Measurements from ENCODE around the gene ZBP1.
A peak's percentile ranks its signal among the peaks of the same experiment; 100 is the strongest.

Gene ZBP1

DNA sequence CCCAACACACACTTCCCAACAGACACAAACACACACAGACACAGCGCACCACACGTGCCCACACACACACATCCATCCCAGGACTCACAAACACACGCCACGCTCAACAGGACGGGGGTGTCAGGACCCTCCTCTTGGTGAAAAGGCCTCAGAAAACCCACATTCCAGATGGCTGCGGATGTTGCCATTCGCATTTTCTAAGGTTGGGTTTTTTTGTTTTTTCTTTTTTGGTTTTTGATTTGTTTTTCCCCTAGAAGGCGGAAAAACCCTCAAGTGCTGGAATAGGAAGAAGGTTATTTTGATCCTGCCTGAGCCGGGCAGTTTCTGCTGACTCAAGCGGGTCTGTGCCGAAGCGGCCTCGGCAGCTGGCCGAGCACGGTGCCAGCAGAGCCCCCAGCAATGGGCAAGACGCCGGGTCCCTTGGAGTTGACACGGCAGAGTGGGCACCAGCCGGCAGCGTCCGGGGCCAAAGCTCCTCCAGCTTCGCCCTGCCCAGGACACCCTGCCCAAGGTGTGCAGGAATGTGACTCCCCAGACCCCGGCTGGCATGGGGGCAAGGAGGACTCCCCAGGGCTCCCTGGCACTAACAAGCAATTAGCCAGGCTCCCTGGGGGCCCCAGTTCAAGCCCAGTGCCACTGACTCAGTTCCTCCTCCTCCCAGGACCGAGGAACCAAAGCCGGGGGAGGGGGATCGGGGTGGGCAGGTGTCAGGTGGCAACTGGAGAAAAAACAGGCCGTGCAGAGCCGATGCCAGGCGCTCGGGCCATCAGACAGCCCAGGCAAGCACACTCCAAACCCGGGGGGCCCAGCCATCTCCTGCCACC is 40.9 kb upstream of the ZBP1 start:
- Mint-ChIP-seq H3K4me1 (ENCODE audit: low read depth) (peaks cover 20% of the 10 kb centered on the region), H3K4me3 (no peak overlapping the region), H3K27me3 (no peaks in the 10 kb centered on the region)

DNA sequence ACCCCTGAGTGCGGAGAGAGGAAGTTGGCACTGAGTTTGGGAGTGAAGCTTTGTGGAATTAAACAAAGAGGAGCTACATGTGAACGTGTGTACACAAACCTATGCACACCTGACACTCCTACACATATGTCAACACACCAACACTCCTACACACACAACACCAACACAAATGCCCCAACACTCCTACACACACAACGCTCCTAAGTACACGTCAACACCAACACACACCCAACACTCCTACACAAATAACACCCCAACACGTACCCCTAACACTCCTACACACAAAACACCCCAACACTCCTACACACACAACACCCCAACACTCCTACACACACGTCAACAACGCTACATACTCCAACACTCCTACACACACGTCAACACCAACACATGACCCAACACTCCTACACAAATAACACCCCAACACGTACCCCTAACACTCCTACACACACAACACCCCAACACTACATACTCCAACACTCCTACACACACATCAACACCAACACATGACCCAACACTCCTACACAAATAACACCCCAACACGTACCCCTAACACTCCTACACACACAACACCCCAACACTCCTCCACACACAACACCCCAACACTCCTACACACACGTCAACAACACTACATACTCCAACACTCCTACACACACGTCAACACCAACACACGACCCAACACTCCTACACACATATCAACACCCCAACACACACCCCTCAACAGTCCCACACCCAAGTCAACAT is 40.1 kb upstream of the ZBP1 start:
- H3K27me3 Mint-ChIP-seq = no peaks in the 10 kb centered on the region
- H3K4me3 Mint-ChIP-seq = no peak overlapping the region
- no peaks in the 10 kb centered on the region for H3K36me3 Mint-ChIP-seq (ENCODE audit: low read depth)
- no peak overlapping the region for H3K27ac Mint-ChIP-seq
- peaks cover 6% of the 10 kb centered on the region for H3K9me3 Mint-ChIP-seq
- peaks cover 20% of the 10 kb centered on the region for H3K4me1 Mint-ChIP-seq (ENCODE audit: low read depth)

More for the DNA sequence above, 40.9 kb upstream of the ZBP1 start:
- Mint-ChIP-seq H3K27ac (no peak overlapping the region), H3K9me3 (peaks cover 6% of the 10 kb centered on the region), H3K36me3 (ENCODE audit: low read depth) (no peaks in the 10 kb centered on the region)

DNA sequence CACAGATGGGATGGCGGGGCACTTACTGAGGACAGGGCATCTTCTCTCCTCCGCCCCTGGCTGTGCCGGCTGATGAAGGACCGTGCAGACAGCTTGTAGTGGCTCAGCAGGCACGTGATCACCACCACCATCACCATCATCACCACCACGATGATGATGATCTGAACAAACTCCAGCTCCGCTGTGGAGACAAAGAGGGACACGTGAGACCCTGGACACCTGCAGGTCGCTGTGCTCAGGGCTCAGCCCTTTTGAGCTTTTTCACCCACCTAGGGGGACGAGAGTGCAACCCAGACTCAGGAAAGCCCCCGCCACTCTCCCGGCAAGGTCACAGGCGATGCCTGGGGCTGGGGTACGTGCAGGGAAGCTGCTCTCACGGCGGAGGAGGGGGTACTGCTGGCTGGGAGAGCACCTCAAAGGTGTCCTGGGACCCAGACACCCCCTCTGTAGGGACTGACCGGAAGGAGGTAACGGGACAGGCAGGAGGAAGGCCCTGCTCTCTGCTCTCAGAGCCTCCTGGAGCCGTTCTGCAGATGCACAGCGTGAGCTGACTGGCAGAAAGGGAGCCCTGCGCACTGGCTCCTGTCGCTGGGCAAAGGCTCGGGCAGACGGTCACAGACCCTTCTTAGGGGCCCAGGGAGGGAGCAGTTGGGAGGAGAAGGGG is 39.4 kb upstream of the ZBP1 start:
- H3K27me3 Mint-ChIP-seq = no peaks in the 10 kb centered on the region
- no peak overlapping the region for H3K27ac Mint-ChIP-seq

DNA sequence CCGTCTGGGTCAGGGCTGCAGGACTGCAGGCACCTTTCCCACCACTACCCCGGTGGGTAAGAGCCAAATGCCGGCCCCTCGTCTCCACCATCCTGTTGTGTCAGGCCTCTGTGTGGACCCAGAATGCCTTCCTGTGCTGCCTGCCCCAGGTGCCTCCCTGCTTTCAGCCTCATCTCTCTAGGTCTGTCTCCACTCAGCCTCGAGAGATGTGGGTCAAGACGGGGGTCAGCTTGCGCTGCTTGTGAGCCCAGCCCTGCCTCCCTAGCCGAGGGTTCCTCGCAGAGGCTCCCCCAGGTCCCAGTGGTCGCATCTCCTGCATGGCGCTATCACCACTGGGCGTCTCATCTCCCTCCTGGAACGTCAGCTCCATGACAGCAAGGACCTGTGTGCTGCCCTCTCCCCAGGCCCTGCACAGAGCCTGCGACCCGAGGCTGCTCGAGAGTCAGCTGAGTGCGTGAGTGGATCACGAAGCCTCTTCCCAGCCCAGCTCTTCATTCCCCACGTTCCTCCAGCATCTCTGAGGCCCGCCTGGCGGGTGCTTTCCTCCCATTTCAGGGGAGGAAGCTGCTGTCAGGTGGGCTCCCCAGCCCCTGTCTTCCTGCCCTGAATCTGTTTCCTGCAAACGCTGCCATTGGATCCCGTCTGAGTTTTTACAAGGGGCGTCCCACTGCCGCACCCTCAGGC is 38.7 kb upstream of the ZBP1 start:
- peaks cover 6% of the 10 kb centered on the region for H3K9me3 Mint-ChIP-seq
- no peaks in the 10 kb centered on the region for H3K27me3 Mint-ChIP-seq
- H3K36me3 Mint-ChIP-seq (ENCODE audit: low read depth) = no peaks in the 10 kb centered on the region
- no peak overlapping the region for H3K27ac Mint-ChIP-seq
- H3K4me1 Mint-ChIP-seq (ENCODE audit: low read depth) = peaks cover 20% of the 10 kb centered on the region
- H3K4me3 Mint-ChIP-seq = no peak overlapping the region

More for the DNA sequence above, 39.4 kb upstream of the ZBP1 start:
- Mint-ChIP-seq H3K4me1 (ENCODE audit: low read depth) (peaks cover 20% of the 10 kb centered on the region), H3K4me3 (no peak overlapping the region), H3K36me3 (ENCODE audit: low read depth) (no peaks in the 10 kb centered on the region), H3K9me3 (peaks cover 6% of the 10 kb centered on the region)

DNA sequence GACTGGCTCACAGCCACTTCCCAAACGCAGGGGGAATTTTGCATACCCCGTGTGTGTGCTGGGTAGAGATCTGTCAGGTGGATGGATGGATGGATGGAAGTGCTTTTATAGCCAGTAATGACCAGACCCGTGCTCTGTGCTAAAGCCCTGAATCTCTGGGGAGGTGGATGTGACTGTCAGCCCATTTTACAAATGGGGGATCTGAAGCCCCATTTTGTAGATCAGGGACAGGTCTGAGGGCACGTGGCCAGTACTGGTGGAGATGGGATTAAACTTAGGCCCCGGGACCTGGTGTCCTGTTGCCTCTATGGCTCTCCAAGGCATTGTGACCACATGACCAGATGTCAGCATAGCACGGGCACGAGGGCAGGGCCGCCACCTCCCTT is 38.2 kb upstream of the ZBP1 start:
- H3K27me3 Mint-ChIP-seq = no peaks in the 10 kb centered on the region
- H3K4me1 Mint-ChIP-seq (ENCODE audit: low read depth) = peaks cover 20% of the 10 kb centered on the region
- no peaks in the 10 kb centered on the region for H3K36me3 Mint-ChIP-seq (ENCODE audit: low read depth)
- no peak overlapping the region for H3K4me3 Mint-ChIP-seq
- peak overlapping the region; percentile 67 for H3K27ac Mint-ChIP-seq
- peaks cover 6% of the 10 kb centered on the region for H3K9me3 Mint-ChIP-seq

DNA sequence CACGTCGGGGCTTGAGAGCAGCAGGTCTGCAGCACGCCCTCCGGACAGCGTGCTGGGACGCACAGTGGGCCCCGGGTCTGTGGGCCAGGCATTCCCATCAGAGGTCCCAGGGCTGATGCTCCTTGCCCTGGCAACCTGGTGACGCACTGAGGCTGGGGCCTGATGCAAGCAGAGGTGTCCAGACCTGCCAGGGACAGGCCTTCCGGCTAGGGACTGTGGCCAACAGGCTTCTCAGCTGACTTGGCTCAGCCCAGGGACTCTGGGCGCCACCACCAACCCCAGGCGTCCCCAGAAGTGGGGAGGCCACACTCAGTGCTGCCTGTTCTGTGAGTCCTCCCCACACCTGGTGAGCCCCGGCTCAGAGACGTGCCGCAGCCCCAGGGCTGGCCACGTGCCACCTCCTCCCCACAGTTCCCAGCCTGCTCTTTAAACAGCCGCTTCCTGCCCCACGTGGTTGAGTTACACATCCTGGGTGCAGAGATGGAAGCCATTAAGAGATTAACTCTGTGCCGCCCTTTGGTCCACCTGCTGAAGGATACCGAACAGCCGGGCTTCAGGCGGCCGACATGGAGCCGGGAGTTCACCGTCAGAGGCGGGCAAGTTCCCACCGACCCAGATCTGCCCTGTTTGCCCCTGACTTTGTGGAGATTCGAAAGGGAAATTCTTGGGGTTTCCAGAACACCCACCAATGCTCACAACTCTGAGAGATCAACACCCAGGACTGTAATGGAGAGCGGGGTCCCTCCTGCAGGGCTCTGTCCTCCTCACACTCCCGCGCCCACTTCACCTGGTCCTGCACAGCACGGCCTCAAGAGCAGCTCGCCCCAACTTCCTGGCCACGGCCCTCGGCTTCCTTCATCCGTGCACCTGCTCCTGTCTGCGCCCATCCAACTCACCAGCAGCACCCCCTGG is 37.6 kb upstream of the ZBP1 start:
- peak overlapping the region; percentile 67 for H3K27ac Mint-ChIP-seq
- peaks cover 20% of the 10 kb centered on the region for H3K4me1 Mint-ChIP-seq (ENCODE audit: low read depth)
- no peak overlapping the region for H3K4me3 Mint-ChIP-seq
- no peaks in the 10 kb centered on the region for H3K27me3 Mint-ChIP-seq
- H3K9me3 Mint-ChIP-seq = peaks cover 6% of the 10 kb centered on the region
- no peaks in the 10 kb centered on the region for H3K36me3 Mint-ChIP-seq (ENCODE audit: low read depth)

DNA sequence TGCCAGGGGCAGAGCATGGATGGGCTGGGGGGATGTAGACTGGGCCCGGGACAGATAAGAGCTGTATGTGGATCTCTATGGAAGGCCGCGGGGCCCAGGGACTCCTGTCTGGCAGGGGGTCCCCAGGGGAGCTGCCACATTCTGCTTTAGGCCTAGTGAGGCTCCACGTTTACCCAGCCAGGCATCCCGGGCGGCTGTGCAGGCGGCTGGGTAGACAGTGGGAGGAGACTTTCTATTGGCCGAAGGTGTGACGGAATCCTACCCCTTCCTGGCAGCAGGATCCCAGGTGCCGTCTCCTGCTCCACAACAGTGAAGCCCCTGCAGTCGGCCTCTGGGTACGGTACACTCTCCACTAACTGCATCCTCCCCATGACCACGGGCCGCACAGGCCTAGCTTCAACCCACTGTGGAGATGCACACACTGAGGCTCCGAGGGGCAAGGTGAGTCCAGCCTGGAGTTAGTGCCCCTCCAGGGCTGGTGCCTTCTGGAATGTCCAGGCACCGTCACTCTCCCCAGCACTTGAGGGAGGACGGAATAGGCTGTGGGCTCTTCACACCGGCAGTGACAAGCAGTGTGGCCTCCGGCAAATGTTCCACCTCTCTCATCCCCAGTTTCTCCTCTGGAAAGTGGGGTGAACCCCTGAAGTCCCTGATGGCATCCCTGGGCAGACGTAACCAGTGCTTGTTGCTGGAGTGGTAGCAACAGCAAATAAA is 36.8 kb upstream of the ZBP1 start:
- Mint-ChIP-seq H3K27me3 (no peaks in the 10 kb centered on the region), H3K4me3 (no peak overlapping the region)

DNA sequence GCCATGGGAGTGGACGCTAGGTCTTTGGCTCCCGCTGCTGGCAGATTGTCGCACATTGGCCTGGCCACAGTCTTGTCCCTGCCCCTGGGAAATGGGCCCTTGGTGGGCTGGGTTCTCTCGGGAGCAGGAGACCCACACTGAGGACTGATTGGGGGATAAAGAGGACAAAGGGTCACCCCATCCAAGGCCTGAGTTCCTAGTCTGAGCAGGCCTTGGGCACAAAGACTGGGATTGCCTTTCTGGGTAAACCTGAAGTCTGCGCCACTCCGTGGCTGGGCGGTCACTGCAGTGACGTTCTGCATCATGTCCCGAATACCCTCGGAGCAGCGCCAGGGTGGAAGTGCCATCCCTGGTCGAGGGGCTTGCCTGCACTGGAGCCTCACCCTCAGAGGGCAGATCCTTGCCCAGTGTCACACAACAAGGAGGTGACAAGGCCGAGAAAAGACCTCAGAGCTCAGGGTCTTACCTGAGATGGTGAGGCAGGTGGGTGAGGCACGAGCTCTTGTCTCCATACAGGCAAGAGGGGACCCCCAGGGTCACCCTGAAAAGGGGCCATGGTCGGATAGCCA is 36.1 kb upstream of the ZBP1 start:
- H3K4me1 Mint-ChIP-seq (ENCODE audit: low read depth) = peaks cover 20% of the 10 kb centered on the region
- H3K9me3 Mint-ChIP-seq = peaks cover 6% of the 10 kb centered on the region
- no peak overlapping the region for H3K27ac Mint-ChIP-seq
- H3K36me3 Mint-ChIP-seq (ENCODE audit: low read depth) = no peaks in the 10 kb centered on the region
- no peaks in the 10 kb centered on the region for H3K27me3 Mint-ChIP-seq
- H3K4me3 Mint-ChIP-seq = no peak overlapping the region

More for the DNA sequence above, 36.8 kb upstream of the ZBP1 start:
- Mint-ChIP-seq H3K4me1 (ENCODE audit: low read depth) (peaks cover 20% of the 10 kb centered on the region), H3K36me3 (ENCODE audit: low read depth) (no peaks in the 10 kb centered on the region), H3K9me3 (peaks cover 6% of the 10 kb centered on the region), H3K27ac (no peak overlapping the region)

DNA sequence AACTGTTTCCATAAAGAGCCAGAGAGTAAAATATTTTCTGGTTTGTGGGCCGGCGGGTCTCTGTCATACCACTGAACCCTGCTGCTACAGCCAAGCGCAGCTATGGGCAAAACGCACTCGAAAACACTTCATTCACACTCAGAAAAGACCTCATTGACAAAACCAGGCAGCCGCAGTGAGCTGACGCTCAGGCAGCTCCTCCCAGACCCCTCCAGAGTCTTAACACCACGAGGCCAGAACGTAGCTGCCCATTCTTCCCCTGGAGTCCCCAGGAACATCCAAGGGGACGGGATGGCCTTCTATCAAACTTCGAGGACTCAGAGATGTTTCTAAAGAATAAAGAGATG is 35.6 kb upstream of the ZBP1 start:
- Mint-ChIP-seq H3K4me3 (no peak overlapping the region), H3K9me3 (peaks cover 5% of the 10 kb centered on the region), H3K4me1 (ENCODE audit: low read depth) (peaks cover 20% of the 10 kb centered on the region), H3K36me3 (ENCODE audit: low read depth) (no peaks in the 10 kb centered on the region), H3K27me3 (no peaks in the 10 kb centered on the region), H3K27ac (no peak overlapping the region)

DNA sequence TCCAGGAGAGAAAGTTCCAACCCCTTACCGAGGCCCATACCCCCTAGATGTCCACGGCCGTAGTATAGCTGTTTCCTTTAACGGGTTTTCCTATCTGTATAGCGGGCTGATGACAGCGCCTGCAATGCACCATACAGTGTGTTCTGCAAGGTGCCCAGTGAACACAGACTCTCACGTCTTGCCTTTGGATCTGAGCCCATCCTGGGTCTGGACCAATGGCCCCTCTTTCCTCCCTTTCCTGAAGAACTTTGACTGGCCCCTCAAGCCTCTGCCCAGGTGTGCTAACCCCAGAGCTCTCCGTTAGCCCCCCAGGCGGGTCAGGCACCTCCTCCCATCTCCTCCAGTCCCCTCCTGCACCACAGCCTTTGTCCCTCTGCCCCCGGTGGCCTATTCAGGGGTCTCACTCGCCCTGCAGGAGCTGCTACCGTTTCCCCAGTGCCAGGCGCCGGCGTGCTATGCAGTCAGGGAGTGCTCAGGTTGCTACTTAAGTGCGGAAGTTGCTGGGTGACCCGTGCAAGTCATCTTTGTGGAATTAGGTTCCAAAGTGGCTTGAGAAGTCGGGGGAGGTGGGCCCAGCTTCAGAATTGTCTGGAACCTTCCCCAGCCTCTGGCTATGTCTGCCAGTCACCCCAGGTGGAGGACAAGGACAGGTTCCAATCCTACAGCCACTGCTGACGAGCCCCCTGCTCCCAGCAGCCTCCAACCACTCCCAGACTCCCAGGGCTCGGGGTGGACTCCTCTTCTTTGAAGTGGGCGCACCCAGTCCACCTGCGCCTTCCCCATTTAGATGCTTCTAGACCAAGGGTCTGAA is 35.0 kb upstream of the ZBP1 start:
- Mint-ChIP-seq H3K9me3 (no peaks in the 10 kb centered on the region), H3K27me3 (no peaks in the 10 kb centered on the region), H3K4me3 (no peak overlapping the region), H3K36me3 (ENCODE audit: low read depth) (no peaks in the 10 kb centered on the region), H3K27ac (no peak overlapping the region), H3K4me1 (ENCODE audit: low read depth) (peaks cover 20% of the 10 kb centered on the region)

DNA sequence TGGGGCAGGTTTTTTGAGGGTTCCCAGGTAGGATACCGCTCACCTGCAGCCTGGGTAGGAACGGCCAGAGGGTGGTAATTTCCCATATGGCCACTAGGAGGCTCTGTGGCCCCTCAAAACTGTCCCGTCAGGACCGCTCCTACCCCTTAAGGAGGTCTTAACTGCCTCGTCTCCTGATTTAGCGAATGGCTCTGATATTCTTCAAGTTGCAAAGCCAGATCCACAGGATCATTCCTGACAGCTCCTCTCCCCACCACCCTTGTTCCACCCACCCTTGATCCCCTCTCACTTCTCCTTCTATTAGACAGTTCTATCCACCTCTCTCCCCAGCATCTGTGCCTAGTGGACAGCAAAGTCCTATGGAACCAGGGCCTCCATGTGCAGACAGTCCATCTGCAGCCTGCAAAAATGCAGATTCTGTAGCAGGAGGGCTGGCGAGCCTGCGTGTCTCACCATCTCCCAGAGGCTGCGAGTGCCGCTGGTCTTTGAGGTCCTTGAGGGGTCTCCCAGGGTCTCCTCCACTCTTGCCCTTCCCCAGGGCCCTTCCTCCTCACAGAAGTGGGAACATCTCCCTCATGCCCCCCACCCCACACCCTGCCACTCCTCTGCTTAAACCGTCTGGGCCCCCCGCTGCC is 34.3 kb upstream of the ZBP1 start:
- H3K36me3 Mint-ChIP-seq (ENCODE audit: low read depth) = no peaks in the 10 kb centered on the region
- H3K9me3 Mint-ChIP-seq = no peaks in the 10 kb centered on the region
- H3K4me1 Mint-ChIP-seq (ENCODE audit: low read depth) = peaks cover 20% of the 10 kb centered on the region
- H3K27ac Mint-ChIP-seq = no peak overlapping the region
- H3K4me3 Mint-ChIP-seq = no peak overlapping the region
- no peaks in the 10 kb centered on the region for H3K27me3 Mint-ChIP-seq

DNA sequence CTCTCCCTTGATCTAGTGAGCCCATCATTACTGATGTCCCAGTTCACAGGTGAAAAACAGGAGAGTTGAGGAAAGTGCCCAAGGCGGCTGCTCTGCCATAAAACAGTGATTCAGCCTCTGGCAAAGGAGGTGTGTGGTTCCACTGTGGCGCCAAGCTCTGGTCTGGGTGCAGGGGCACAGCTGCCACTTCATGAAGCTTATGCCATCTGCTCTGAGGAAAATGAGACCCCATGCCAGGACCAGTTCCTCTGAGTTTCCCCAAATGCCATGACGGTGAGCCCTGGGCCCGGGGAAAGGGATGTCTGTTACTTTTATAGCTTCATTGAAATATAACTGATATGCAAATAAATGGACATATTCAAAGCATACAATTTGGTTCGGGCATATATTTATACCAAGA is 33.7 kb upstream of the ZBP1 start:
- H3K36me3 Mint-ChIP-seq (ENCODE audit: low read depth) = no peaks in the 10 kb centered on the region
- H3K9me3 Mint-ChIP-seq = no peaks in the 10 kb centered on the region
- no peaks in the 10 kb centered on the region for H3K27me3 Mint-ChIP-seq
- peaks cover 18% of the 10 kb centered on the region for H3K4me1 Mint-ChIP-seq (ENCODE audit: low read depth)
- H3K27ac Mint-ChIP-seq = no peak overlapping the region
- H3K4me3 Mint-ChIP-seq = no peak overlapping the region
